Mucosa of descending colon (tissue), 3 donors: Measurements from ENCODE around the gene CMYA5. TPM values are rescaled to one million over a fixed set of nuclear protein-coding genes. Genes with fewer than 3 reads are reported as not detected.
"Not testable (repeated sequence)": the region's sequence is repeated elsewhere in the genome, so short reads cannot be mapped to it uniquely, and the experiment has no call there.

Experiments used
- ATAC-seq: fragments of 200-7000 bp; cut with Tn5 transposase; one replicate; pipeline ENCODE4 v1.9.1; 2020; ENCODE audit warnings: mild to moderate bottlenecking, moderate library complexity
- DNase-seq, 3 donors: peaks; one replicate each; pipeline ENCODE4 v3.0.0-alpha.2; 2020
- H3K36me3 ChIP-seq: fragments of 200-600 bp; one replicate; pipeline ENCODE4 v1.8.0; 2021; ENCODE audit warnings: low read depth, mild to moderate bottlenecking
- H3K4me1 ChIP-seq: fragments of 200-600 bp; one replicate; pipeline ENCODE4 v1.8.0; 2021; ENCODE audit warnings: low read depth, mild to moderate bottlenecking
- H3K4me3 ChIP-seq: fragments of 200-600 bp; one replicate; pipeline ENCODE4 v1.8.0; 2021; ENCODE audit warnings: mild to moderate bottlenecking
- H3K9me3 ChIP-seq: fragments of 200-600 bp; one replicate; pipeline ENCODE4 v1.8.0; 2021; ENCODE audit warnings: mild to moderate bottlenecking
- intact Hi-C, 2 donors: fragments of 100-400 bp; cut with DNase I in 1 of 2; cut with micrococcal nuclease in 1 of 2; formaldehyde crosslinking; loops; one replicate each; pipeline versions ENCODE4 v1.11.0 to v1.11.1; 2022; cut with DNase I, micrococcal nuclease
- total RNA-seq, 3 donors: library from RNA; stranded (reverse); fragmentation: NEBNext Ultra II Directional in 2 of 3; extraction: Animal tissue kit (Norgen Biotek cat#: 25700) in 2 of 3; gene quantifications; one replicate each; pipeline versions ENCODE4 v1.2.1 to v1.2.4, GENCODE V29; 2021 to 2023
- TF ChIP-seq, protein P1 (sequence below): fragments of 200-600 bp; IDR thresholded peaks from one replicate; pipeline ENCODE4 v1.8.0; 2022; ENCODE audit warnings: antibody characterized with exemption, mild to moderate bottlenecking
- donor health status: DM: no; HTN: no; CAD: no; lungs with moderate emphysema.
- donor health status: DM: no; HTN: no; CAD: no.
- donor health status: DM: no; HTN: yes; CAD: no.

The CMYA5 gene
- total RNA-seq, 3 donors from 2014 or later = 0.55 to 3.3 (median 1.1) TPM

GRCh38 chr5:79663212-79663611 is 26.4 kb upstream of the CMYA5 start:
- ATAC-seq (no peak), DNase-seq (no peak)
- Histone ChIP-seq H3K4me3 (no peak overlapping the region), H3K4me1 (no peaks in the 10 kb centered on the region), H3K9me3 (peaks cover 5% of the 10 kb centered on the region), H3K36me3 (no peaks in the 10 kb centered on the region)
- intact Hi-C loops = no loop called here
- TF ChIP-seq, protein P1, sequence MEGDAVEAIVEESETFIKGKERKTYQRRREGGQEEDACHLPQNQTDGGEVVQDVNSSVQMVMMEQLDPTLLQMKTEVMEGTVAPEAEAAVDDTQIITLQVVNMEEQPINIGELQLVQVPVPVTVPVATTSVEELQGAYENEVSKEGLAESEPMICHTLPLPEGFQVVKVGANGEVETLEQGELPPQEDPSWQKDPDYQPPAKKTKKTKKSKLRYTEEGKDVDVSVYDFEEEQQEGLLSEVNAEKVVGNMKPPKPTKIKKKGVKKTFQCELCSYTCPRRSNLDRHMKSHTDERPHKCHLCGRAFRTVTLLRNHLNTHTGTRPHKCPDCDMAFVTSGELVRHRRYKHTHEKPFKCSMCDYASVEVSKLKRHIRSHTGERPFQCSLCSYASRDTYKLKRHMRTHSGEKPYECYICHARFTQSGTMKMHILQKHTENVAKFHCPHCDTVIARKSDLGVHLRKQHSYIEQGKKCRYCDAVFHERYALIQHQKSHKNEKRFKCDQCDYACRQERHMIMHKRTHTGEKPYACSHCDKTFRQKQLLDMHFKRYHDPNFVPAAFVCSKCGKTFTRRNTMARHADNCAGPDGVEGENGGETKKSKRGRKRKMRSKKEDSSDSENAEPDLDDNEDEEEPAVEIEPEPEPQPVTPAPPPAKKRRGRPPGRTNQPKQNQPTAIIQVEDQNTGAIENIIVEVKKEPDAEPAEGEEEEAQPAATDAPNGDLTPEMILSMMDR = no peak

DNA sequence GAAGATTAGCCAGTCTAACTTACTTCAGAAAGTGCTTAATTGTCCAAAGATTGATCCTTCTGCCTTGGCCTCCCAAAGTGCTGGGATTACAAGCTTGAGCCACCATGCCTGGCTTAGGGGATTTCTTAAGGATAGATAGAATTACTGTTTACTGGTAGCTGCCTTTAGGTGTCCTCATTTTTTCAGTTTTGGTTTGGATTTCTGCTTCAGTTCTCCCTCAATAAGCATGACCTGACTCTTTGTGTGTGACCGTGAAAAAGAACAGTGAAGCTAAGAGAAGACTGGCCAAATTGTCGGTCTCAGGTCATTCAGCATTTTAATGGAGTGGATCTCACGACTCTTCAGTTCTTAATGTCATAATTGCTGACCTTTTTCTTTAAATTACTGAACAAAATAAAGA is 22.9 kb upstream of the CMYA5 start:
- Histone ChIP-seq H3K4me1 (no peaks in the 10 kb centered on the region), H3K9me3 (peaks cover 3% of the 10 kb centered on the region), H3K36me3 (no peaks in the 10 kb centered on the region), H3K4me3 (no peak overlapping the region)
- no peak for DNase-seq
- TF ChIP-seq, protein P1 = no peak
- intact Hi-C loops = no loop called here
- no peak for ATAC-seq

- intact Hi-C loops = no loop called here
- Histone ChIP-seq H3K36me3 (no peaks in the 10 kb centered on the region), H3K9me3 (no peaks in the 10 kb centered on the region), H3K4me1 (no peaks in the 10 kb centered on the region), H3K4me3 (no peak overlapping the region)
- DNase-seq = no peak
- TF ChIP-seq, protein P1 = no peak
- no peak for ATAC-seq
These were observed 17.2 kb upstream of the CMYA5 start for GRCh38 chr5:79672392-79672791.

- intact Hi-C loops, H3K36me3 ChIP-seq, H3K4me3 ChIP-seq, ATAC-seq, H3K4me1 ChIP-seq, H3K9me3 ChIP-seq, DNase-seq: not testable (repeated sequence)
These were observed 13.3 kb upstream of the CMYA5 start for GRCh38 chr5:79676354-79676753.

DNA sequence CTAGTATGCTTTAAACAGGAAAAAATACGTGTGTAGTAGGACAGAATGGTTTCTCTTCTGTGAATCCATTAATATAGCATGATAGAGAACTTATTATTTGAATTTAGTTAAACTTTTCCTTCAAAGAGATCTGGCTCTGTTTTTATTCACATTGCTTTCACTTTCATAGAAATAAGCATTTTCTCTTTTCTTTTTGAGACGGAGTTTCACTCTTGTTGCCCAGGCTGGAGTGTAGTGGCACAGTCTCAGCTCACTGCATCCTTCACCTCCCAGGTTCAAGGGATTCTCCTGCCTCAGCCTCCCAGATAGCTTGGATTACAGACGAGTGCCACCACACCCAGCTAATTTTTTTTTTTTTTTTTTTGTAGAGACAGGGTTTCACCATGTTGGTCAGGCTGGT is 7.5 kb upstream of the CMYA5 start:
- H3K9me3 ChIP-seq, H3K4me1 ChIP-seq, H3K36me3 ChIP-seq, H3K4me3 ChIP-seq, DNase-seq, ATAC-seq, intact Hi-C loops: not testable (repeated sequence)

GRCh38 chr5:79684782-79685181 is 4.9 kb upstream of the CMYA5 start:
- H3K4me1 ChIP-seq = no peaks in the 10 kb centered on the region
- no peaks in the 10 kb centered on the region for H3K36me3 ChIP-seq
- intact Hi-C loops = no loop called here
- no peak overlapping the region for H3K4me3 ChIP-seq
- DNase-seq = no peak
- H3K9me3 ChIP-seq = no peaks in the 10 kb centered on the region
- TF ChIP-seq, protein P1 = no peak
- ATAC-seq = no peak

GRCh38 chr5:79685627-79686026 is 4.0 kb upstream of the CMYA5 start:
- Histone ChIP-seq H3K9me3 (no peaks in the 10 kb centered on the region), H3K4me1 (no peaks in the 10 kb centered on the region), H3K36me3 (no peaks in the 10 kb centered on the region), H3K4me3 (no peak overlapping the region)
- intact Hi-C loops = no loop called here
- TF ChIP-seq, protein P1 = no peak
- ATAC-seq (no peak), DNase-seq (no peak)
